Stimulated activated CD4-positive, alpha-beta T cell treated with anti-CD3 and anti-CD28 coated beads, Interleukin-15, amount 100 ng/mL, for 48 hours (primary cell): ENCODE measurements around the gene ACOX1.

ENCODE experiments used
- DNase-seq, 2 donors: peaks; one replicate each; pipeline ENCODE4 v3.0.0-alpha.2; 2020; ENCODE audit warnings: low read depth in 2 of 2

Gene ACOX1

GRCh38 chr17:75933808-75934207 lies 45.2 kb downstream of the ACOX1 start:
- DNase-seq, result no peak

- no peak for DNase-seq
These were observed 46.1 kb downstream of the ACOX1 start for GRCh38 chr17:75932852-75933251.

- DNase-seq, result no peak
These were observed 47.9 kb downstream of the ACOX1 start for GRCh38 chr17:75931062-75931461.

DNA sequence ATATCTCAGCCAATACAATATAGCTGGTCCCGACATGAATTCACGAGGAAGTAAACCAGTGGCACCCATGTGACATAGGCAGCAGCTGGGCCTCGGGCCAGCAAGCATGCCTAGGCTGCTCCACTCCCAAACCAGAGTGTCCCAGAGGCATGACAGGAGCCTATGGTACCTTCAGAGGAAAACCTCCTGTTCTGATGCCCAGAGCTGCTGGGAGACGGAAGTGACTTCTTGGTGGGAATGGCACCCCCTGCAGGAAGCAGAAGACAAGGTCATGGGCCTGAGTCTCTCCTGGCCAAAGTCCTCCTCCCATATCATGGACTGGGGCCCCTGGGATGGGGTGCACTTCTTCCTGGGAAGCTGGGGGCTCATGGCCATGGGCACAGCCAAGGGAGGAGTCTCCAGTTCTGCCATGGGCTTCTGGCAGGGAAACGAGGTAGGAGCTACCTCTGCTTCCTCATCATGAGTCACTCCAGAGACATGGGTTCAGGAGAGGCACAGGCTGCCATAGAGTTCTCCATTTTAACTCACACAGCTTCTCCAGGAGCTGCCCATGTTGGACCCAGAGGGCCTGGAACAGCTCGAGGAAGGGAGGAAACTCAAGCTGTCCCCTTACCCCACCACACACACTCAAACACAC lies 51.6 kb downstream of the ACOX1 start:
- peak in 1 of 2 donors; percentile 6 for DNase-seq

DNA sequence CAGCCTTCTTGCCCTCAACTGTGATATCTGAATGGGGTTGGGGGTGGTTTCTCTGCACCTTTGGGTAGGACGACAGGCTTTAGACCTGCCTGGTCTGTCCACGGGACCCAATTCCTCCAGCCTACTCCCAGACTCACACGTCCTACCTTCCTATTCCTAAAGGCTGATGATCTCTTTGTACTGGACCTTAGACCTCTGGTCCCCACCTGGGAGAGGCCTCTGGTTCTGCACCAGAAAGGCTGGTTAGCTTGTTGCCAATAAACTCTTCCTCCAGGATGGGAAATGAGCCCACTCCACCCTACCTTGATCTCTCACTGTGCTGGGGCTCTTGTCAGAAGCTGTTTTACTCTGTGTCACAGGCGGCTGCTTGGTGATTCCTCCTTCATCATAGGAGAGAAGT lies 52.5 kb downstream of the ACOX1 start:
- no peak for DNase-seq

DNA sequence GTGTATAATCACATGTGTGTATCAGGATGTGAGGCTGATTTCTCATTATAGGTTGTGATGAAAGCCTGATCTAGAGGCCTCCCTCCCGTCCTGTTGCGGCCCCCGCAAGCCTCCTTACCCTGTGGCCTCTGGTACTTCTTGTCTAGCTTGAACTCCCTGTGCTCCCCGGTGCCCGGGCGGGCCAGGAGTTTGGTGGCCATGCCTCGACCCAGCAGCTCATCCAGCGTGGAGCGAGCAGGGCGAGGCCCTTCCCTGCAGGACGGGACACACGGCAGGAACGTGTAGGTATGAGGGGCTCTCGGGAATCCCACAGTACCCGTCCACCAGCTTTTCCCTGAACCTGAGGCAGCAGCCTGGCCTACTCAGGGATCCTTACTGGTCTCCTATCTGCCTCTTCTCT lies 53.1 kb downstream of the ACOX1 start:
- no peak for DNase-seq

GRCh38 chr17:75925103-75925502 lies 53.9 kb downstream of the ACOX1 start:
- DNase-seq, result no peak

DNA sequence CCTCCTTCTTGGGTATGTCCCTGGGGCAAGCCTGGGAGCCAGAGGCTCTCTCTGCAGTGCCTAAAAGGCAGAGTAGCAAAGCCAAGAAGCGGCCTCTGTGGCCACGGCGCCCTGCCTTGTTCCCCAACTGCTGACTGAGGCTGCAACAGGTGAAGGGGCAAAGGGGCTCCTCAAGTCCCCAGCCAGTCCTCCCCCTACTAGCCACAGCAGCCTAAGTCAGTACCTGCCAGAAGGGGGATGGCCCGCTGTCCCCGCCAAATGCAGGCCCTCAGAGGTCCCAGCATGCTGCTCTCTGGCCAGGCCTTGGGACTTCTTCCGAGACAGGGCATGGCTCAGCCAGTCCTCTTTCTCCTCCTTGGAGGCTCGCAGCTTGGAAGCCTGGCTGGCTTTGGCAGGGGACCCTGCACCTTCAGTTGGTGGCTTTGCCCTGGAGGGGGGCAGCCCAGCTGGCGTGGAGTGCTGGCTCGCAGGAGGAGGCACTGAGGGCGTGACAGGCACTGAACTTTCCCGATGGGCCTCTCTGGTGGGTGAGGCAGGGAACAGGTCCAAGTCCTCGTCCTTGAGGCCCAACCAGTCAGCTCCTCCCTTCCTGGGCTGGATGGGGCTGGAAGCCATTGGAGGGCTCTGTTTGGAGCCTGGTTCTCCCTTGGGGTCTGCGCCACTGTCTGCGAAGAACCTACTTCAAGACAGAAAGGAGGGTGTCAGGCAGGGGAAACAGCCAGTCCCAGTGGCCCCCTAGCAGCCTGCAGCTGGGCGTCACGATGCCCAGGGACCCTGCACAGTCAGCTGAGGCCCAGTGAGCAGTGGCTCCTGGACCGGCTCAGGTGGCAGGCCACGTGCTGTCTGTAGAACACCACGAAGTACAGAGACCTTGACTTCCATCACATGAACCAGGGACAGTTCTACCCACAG lies 55.7 kb downstream of the ACOX1 start:
- DNase-seq, result no peak

- DNase-seq, result no peak
These were observed 56.6 kb downstream of the ACOX1 start for GRCh38 chr17:75922173-75922961.

GRCh38 chr17:75921596-75921995 lies 57.4 kb downstream of the ACOX1 start:
- no peak for DNase-seq

- no peak for DNase-seq
These were observed 58.9 kb downstream of the ACOX1 start for GRCh38 chr17:75920045-75920560.

DNA sequence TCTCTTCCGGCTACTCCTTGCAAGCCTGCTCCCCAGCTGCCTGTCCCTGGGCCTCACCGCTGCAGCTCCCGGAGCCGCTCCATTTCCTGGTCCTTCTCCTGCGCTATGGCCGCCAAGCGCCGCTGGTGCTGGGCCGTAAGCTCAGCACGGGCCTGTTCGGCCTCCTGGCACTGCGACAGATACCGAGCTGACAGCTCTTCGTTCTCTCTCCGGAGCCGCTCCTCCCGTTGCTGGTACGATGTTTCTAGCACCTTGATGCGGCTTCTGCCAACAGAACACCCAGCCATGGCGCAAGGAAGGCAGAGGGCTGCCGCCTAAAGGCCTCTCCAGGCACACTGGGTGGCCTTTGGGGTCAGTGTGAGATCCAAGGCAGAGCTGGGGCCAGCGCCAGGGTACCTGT lies 59.4 kb downstream of the ACOX1 start:
- no peak for DNase-seq

DNA sequence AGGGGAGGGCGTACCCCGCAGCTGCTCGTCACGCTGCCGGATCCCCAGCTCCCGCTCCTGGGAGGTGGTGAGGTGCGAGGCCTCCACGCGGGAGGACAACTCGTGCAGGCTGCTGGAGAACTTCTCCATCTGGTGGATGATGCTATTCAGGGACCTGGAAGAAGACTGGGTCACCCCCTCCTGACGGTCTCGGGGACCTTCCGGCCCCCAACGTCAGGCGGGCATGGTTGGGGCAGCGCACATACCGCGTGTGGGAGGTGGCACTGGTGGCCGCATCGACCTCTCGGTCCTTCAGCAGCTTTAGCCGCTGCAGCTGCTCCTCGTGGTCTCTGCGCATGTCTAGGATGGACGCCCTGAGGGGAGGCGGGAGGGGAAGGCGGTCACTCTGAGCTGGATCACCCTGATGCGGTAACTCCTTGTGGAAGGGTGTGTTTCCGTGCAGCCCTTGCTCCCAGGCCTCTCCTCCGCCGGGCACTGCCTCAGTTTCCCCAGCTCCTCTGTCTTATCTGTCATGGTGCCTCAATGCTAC lies 61.0 kb downstream of the ACOX1 start:
- DNase-seq, result no peak

DNA sequence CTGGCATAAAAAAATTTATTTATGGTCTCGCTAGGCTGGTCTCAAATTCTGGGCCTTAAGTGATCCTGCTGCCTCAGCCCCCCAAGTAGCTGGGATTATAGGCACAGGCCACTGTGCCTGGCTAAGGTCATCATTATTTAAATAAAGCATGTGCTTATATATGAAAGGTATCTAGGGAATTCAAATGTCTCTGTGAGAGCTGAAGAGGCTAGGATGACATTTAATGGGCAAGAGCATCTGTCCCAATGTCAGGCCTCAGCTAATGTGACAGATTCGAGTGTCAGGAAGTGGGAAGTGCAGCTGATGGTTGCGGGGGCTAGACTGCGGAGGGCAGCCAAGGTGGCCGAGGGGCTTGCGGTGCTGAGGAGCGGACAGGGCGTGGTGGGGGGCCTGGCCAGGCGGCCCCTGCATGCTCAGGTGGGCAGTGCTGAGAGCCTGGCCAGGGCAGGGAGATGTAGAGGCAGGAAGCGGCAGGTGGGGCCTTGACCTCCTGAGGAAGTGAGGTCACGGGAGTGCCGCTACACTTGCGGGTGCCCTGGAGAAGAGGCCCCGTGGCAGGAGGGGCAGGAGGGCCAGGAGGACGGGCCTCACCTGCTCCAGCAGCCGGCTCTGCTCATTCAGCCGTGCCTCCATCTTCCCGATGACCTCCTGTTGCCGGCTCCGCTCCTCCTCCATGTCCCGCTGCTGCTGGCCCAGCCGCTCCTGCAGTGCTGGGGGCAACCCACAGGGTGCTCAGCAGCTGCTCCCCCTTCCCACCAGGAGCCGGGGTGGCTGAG lies 61.6 kb downstream of the ACOX1 start:
- DNase-seq, result no peak

GRCh38 chr17:75915268-75915667 lies 63.7 kb downstream of the ACOX1 start:
- DNase-seq, result no peak

DNA sequence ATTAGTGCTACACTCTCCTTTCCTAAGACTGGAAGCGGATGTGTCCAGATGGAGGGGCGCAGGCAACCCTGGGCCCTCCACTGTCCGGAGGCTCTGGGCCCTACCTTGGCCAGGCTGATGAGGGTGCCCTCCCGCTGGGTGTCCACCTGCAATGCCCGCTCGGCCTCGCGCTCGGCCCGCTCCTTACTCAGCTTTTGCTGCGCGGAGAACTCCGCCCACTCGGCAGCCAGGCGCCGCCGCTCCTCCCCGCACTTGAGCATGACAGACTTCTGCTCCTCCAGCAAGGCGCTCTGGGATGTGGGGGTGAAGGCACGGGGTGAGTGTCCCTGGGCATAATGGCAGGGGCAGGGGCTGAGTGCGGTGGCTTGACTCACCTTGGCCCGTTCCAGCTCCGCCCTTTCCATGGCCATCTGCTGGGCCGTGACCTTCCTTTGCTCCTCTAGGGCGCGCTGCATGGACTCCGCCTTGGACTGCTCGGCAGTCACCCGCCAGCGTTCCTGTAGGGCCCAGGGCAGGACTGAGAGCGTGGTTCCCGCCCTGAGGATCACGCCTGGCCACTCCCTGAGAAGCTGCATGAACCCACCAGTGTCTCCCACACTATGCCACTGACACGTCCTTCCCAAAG lies 64.2 kb downstream of the ACOX1 start:
- DNase-seq, result no peak

- DNase-seq, result no peak
These were observed 65.3 kb downstream of the ACOX1 start for GRCh38 chr17:75913537-75914210.

- no peak for DNase-seq
These were observed 68.3 kb downstream of the ACOX1 start for GRCh38 chr17:75910699-75911098.

- DNase-seq, result no peak
These were observed 69.1 kb downstream of the ACOX1 start for GRCh38 chr17:75909812-75910274.
